ENCODE data around the gene CIROP. TPM values are rescaled to one million over a fixed set of nuclear protein-coding genes. Genes with fewer than 3 reads are reported as not detected.
A peak's percentile ranks its signal among the peaks of the same experiment; 100 is the strongest.

Gene CIROP
- total RNA-seq, 1 experiment from 2014 or later = not detected

GRCh38 chr14:23137192-23137812 lies 32.5 kb upstream of the CIROP start:
- in situ Hi-C loops (cut with HindIII; ENCODE audit: low pct_unique_long_range_greater_than_20kb, low sequenced_read_pairs) = no loop called here
- no peak for DNase-seq (ENCODE audit: low read depth)

DNA sequence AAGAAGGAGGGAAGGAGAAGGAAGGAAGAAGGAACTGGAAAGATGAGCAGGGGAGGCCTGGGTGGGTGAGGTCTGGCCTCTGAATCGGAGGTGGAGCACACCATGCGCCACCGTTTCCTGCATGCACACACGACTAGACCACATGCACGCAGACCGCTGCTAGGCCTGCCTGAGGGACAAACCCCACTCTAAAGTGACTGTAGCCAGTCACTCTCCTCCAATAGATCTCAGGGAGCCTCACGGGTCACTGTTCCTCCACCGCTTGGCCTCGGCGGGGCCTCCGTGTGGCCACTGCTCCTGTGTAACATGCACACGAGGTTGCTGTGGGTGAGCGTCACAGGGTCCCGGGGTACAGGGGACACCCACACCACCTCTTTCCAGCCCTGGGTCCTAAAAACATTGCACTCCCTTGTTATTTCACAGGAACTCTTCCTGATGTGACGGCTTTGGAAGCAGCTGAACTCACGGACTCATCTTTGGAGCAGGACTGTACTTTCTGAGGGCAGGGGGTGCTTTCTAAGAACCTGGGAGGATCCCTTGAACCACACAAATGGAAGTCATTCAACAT lies 31.9 kb upstream of the CIROP start:
- DNase-seq (ENCODE audit: low read depth) = no peak
- in situ Hi-C loops (cut with HindIII; ENCODE audit: low pct_unique_long_range_greater_than_20kb, low sequenced_read_pairs) = no loop called here

DNA sequence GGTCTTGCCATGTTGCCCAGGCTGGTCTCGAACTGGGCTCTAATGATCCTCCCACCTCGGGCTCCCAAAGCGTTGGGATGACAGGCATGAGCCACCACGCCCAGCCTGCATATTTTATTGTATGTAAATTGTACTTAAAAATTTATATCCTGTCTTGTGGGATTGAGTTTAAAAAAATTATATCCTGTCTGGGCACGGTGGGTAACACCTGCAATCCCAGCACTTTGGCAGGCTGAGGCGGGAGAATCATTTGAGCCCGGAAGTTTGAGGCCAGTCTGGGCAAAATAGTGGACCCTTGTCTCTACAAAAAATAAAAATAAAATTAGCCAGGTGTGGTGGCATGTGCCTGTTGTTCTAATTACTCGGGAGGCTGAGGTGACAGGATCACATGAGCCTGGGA lies 28.2 kb upstream of the CIROP start:
- no peak for DNase-seq (ENCODE audit: low read depth)
- in situ Hi-C loops (cut with HindIII; ENCODE audit: low pct_unique_long_range_greater_than_20kb, low sequenced_read_pairs) = no loop called here

GRCh38 chr14:23131482-23131881 lies 26.7 kb upstream of the CIROP start:
- in situ Hi-C loops (cut with HindIII; ENCODE audit: low pct_unique_long_range_greater_than_20kb, low sequenced_read_pairs) = no loop called here
- no peak for DNase-seq (ENCODE audit: low read depth)

DNA sequence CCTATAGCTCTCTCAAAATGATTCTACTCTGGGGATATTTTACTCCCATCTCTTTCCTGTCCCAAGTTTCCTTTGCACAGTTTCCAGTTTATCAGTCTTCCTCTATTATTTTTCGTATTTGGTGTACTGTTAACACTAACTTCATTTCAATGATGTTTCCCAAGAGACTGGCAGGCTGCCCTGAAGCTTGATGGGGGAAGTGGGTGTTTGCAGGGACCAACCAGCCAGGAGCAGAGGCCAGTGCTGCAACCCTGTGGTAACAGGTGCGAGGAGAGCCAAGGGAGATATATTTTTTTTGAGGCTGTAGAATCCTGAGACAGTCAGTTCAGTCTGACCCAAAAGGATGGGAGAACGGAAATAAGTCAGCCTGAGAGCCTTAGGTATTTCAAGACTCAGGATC lies 26.1 kb upstream of the CIROP start:
- DNase-seq (ENCODE audit: low read depth) = no peak
- in situ Hi-C loops (cut with HindIII; ENCODE audit: low pct_unique_long_range_greater_than_20kb, low sequenced_read_pairs) = no loop called here

DNA sequence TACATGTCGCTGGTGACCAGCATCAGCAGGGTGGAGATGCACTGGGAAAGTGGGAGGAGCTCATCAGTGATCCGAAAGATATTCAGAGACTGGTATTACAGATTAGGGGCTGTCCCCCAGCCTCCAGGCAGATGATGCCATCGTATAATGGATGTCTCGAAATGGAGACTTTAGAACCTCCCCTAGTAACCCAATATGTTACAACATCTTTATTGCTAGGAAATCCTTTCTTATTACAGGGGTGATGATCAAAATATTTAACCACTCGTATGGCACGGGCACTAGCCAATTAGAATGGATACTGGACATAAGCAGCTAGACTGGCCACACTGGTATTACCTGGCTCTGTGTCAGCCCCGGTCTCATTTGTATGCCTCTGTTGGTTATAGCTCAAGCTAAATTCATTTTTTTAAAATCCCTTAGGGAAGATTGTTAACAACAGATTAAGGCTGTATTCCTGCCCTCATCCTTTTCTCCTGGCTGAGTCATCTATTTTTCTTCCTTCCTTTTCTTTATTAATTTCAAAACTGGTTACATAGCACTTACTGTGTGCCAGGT lies 25.0 kb upstream of the CIROP start:
- DNase-seq (ENCODE audit: low read depth) = no peak
- in situ Hi-C loops (cut with HindIII; ENCODE audit: low pct_unique_long_range_greater_than_20kb, low sequenced_read_pairs) = no loop called here

DNA sequence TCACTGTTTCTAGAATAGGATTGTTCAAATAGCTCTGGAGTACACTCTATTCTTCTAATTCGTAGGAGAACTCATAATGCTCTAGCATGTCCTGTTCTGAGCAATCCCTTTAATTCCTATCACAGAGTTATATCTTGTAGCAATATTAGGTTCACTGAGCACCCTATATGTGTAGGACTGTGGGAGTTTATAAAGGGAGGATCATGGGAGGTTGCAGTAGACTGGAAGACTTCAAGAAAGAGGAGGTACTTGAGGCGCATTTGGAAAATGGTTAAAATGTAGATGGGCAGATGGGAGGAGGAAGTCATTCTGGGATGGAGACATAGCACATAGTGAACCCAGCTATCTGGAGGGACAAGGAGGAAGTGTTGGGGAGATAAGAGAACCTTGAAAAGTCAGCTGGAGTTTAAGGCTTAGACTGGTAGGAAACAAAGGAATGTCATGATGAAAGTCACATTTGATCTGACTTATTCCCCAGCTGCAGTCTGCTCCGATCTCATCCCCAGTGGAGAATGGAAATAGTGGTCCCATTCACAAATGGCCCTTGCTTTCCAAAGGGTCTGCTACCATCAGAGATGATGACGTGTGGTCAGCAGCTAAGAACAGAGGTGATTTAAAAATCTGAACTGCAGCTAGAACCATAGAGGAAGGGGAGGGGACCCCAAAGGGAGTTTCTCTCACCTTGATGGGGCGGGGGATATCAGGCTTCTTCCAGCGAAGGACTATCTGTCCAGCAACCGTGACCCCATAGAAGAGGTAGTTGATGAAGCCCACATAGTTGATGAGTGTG lies 24.4 kb upstream of the CIROP start:
- DNase-seq (ENCODE audit: low read depth) = no peak
- in situ Hi-C loops (cut with HindIII; ENCODE audit: low pct_unique_long_range_greater_than_20kb, low sequenced_read_pairs) = no loop called here

DNA sequence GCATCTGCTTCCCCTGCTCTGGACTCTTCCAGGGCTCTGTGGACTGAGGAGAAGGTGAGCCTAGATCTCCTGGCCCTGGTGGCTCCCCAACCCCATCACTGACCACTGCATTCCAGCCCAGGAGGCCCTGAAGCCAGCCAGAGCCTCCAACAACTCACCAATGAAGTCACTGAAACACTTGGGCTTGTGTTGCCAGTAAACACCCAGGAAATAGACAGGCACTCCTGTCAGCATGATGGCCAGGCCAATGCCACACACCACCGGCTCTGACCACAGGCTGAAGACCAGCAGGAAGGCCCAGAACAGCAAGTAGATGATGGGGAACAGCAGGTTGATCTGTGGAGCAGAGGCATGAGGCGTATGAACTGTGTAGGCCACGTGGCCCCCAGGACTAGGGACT lies 23.1 kb upstream of the CIROP start:
- in situ Hi-C loops (cut with HindIII; ENCODE audit: low pct_unique_long_range_greater_than_20kb, low sequenced_read_pairs) = no loop called here
- DNase-seq (ENCODE audit: low read depth) = no peak

- in situ Hi-C loops (cut with HindIII; ENCODE audit: low pct_unique_long_range_greater_than_20kb, low sequenced_read_pairs) = no loop called here
- no peak for DNase-seq (ENCODE audit: low read depth)
These were observed 21.9 kb upstream of the CIROP start for GRCh38 chr14:23126548-23127278.

DNA sequence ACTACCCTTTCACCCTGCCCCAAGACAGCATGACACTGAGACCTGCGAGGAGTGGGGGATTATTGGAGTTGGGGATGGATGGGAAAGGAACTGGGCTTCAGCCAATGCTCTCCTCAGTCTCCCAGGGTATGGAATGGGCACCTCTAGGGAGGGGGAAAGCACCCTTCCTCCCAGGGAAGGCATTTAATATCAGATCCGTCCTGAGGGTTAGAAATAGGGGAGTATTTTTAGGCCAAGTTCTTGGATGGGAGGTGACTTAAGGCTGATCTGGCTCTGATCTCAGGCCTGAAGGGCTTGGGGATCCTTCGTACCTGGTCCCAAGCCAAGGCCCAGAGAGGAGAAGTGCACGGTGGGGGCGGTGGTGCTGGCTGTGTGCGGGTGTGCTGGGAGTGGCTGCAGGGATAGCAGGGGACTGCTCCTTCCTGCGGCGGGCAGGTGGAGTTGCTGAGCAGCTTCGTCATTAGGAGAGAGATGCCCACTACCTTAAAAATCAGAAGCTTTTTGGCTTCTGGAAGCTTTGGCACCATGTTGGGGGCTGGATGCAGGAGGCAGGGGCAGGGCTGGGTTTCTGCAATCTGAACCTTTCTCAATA lies 21.2 kb upstream of the CIROP start:
- no peak for DNase-seq (ENCODE audit: low read depth)
- in situ Hi-C loops (cut with HindIII; ENCODE audit: low pct_unique_long_range_greater_than_20kb, low sequenced_read_pairs) = no loop called here

GRCh38 chr14:23125011-23125410 lies 20.2 kb upstream of the CIROP start:
- in situ Hi-C loops (cut with HindIII; ENCODE audit: low pct_unique_long_range_greater_than_20kb, low sequenced_read_pairs) = no loop called here
- no peak for DNase-seq (ENCODE audit: low read depth)

- in situ Hi-C loops (cut with HindIII; ENCODE audit: low pct_unique_long_range_greater_than_20kb, low sequenced_read_pairs) = no loop called here
- DNase-seq (ENCODE audit: low read depth) = no peak
These were observed 19.7 kb upstream of the CIROP start for GRCh38 chr14:23124337-23124954.

DNA sequence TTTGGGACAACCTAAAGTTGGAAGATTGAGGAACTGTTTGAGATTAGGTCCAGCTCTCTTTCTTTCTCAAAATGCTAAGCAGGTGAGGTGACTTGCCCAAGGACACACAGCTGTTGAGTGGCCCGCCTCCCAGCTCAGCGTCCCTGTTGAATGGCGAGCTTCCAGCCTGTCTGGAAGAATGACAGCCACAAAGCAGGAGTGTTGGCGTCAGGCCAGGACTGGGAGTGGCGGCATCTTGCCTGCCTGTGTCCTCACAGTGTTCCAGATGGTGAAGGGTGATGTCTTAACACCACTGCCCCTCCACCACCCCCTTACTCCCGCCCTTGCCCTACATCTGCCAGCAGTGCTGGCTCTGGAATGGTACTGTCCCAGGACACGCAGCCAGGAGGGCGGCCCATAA lies 18.6 kb upstream of the CIROP start:
- in situ Hi-C loops (cut with HindIII; ENCODE audit: low pct_unique_long_range_greater_than_20kb, low sequenced_read_pairs) = no loop called here

GRCh38 chr14:23122086-23122485 lies 17.3 kb upstream of the CIROP start:
- in situ Hi-C loops (cut with HindIII; ENCODE audit: low pct_unique_long_range_greater_than_20kb, low sequenced_read_pairs) = no loop called here

More for the DNA sequence above, 18.6 kb upstream of the CIROP start:
- DNase-seq (ENCODE audit: low read depth) = no peak

DNA sequence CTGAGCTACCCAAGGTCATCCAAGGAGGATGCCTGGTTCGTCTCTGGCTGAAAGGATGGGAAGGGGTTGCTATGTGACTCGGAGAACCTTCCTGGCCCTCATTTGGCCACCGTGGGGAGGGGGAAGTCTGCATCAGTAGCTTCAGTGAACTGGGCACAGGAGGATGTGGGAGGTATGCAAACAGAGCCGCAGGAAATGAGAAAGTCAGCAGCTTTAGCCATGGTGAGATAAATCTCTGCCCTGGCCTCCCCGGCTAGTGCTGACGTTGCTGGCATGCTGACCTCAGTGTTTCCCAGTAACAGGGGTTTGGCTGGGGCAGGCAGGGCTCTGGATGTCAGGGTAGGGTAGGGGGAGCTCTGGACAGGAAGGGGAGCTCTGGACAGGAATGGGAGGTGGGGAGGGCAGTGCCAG lies 16.6 kb upstream of the CIROP start:
- no peak for DNase-seq (ENCODE audit: low read depth)
- in situ Hi-C loops (cut with HindIII; ENCODE audit: low pct_unique_long_range_greater_than_20kb, low sequenced_read_pairs) = no loop called here

More at GRCh38 chr14:23122086-23122485, 17.3 kb upstream of the CIROP start:
- DNase-seq (ENCODE audit: low read depth) = no peak

- peak; percentile 64 for DNase-seq (ENCODE audit: low read depth)
- in situ Hi-C loops (cut with HindIII; ENCODE audit: low pct_unique_long_range_greater_than_20kb, low sequenced_read_pairs) = no loop called here
These were observed 15.9 kb upstream of the CIROP start for GRCh38 chr14:23120541-23121251.

All from Caki2 (cell line).